HTERT RPE-1 (cell line): ENCODE results near the gene RELCH.

Experiments
- in situ Hi-C: fragments of 300-500 bp; cut with MboI; formaldehyde crosslinking; loops from 4 replicates; pipeline ENCODE4 v1.14.3; 2020; ENCODE audit warnings: low sequenced_read_pairs

Gene RELCH

GRCh38 chr18:62258093-62258492 is 71.0 kb downstream of the RELCH start:
- in situ Hi-C loops: no loop called here

GRCh38 chr18:62258616-62259015 is 71.6 kb downstream of the RELCH start:
- in situ Hi-C loops: no loop called here

- in situ Hi-C loops: no loop called here
Observed at GRCh38 chr18:62262061-62262460, 75.0 kb downstream of the RELCH start.

GRCh38 chr18:62264984-62265383 is 77.9 kb downstream of the RELCH start:
- in situ Hi-C loops: no loop called here

- in situ Hi-C loops: no loop called here
Observed at GRCh38 chr18:62277045-62277444, 90.0 kb downstream of the RELCH start.

- in situ Hi-C loops: no loop called here
Observed at GRCh38 chr18:62279561-62279960, 92.5 kb downstream of the RELCH start.

- in situ Hi-C loops: no loop called here
Observed at GRCh38 chr18:62280058-62280457, 93.0 kb downstream of the RELCH start.

GRCh38 chr18:62280786-62281185 is 93.7 kb downstream of the RELCH start:
- in situ Hi-C loops: no loop called here

GRCh38 chr18:62281684-62282083 is 94.6 kb downstream of the RELCH start:
- in situ Hi-C loops: no loop called here

- in situ Hi-C loops: no loop called here
Observed at GRCh38 chr18:62282188-62282629, 95.2 kb downstream of the RELCH start.

- in situ Hi-C loops: no loop called here
Observed at GRCh38 chr18:62284637-62285036, 97.6 kb downstream of the RELCH start.

- in situ Hi-C loops: no loop called here
Observed at GRCh38 chr18:62285281-62285680, 98.2 kb downstream of the RELCH start.

- in situ Hi-C loops: no loop called here
Observed at GRCh38 chr18:62287781-62288664, 101.0 kb downstream of the RELCH start.

- in situ Hi-C loops: no loop called here
Observed at GRCh38 chr18:62288665-62289008, 101.6 kb downstream of the RELCH start.

GRCh38 chr18:62289047-62289446 is 102.0 kb downstream of the RELCH start:
- in situ Hi-C loops: no loop called here

- in situ Hi-C loops: no loop called here
Observed at GRCh38 chr18:62294073-62294472, 107.0 kb downstream of the RELCH start.

- in situ Hi-C loops: no loop called here
Observed at GRCh38 chr18:62300359-62300963, 113.4 kb downstream of the RELCH start.

GRCh38 chr18:62301322-62301721 is 114.3 kb downstream of the RELCH start:
- in situ Hi-C loops: no loop called here

GRCh38 chr18:62312851-62313250 is 125.8 kb downstream of the RELCH start:
- in situ Hi-C loops: no loop called here

- in situ Hi-C loops: no loop called here
Observed at GRCh38 chr18:62318228-62319180, 131.4 kb downstream of the RELCH start.

- in situ Hi-C loops: no loop called here
Observed at GRCh38 chr18:62321201-62321600, 134.1 kb downstream of the RELCH start.
